Smooth muscle cell (in vitro differentiated cells): Measurements from ENCODE around the gene OR6N1. TPM values are rescaled to one million over a fixed set of nuclear protein-coding genes. Genes with fewer than 3 reads are reported as not detected.

Source experiments
- DNase-seq: peaks from one replicate; lab custom pipeline; 2025; ENCODE audit not compliant: unreplicated experiment; lab: John Stamatoyannopoulos, UW
- H2AFZ ChIP-seq: fragments of 200-600 bp; sonication (generic); 2 replicates; pipeline ENCODE4 v1.6.0; 2016; ENCODE audit warnings: antibody characterized with exemption, low read depth, mild to moderate bottlenecking
- H3F3A ChIP-seq: fragments of 200-600 bp; sonication (generic); 2 replicates; pipeline ENCODE4 v1.6.0; 2017; ENCODE audit warnings: antibody characterized with exemption, low read depth
- H3K27ac ChIP-seq: fragments of 200-600 bp; sonication (generic); 2 replicates; pipeline ENCODE4 v1.5.1; 2016; ENCODE audit warnings: low read depth, mild to moderate bottlenecking
- H3K27me3 ChIP-seq: fragments of 200-600 bp; sonication (generic); 2 replicates; pipeline ENCODE4 v1.6.1; 2016; ENCODE audit warnings: low read depth, mild to moderate bottlenecking
- H3K36me3 ChIP-seq: fragments of 200-600 bp; sonication (generic); 2 replicates; pipeline ENCODE4 v1.5.1; 2016; ENCODE audit warnings: low read depth
- H3K4me1 ChIP-seq: fragments of 200-600 bp; sonication (generic); 2 replicates; pipeline ENCODE4 v1.5.1; 2016; ENCODE audit warnings: low read depth
- H3K4me2 ChIP-seq: fragments of 200-600 bp; sonication (generic); 2 replicates; pipeline ENCODE4 v1.6.0; 2016; ENCODE audit warnings: mild to moderate bottlenecking
- H3K4me3 ChIP-seq: fragments of 200-600 bp; sonication (generic); 2 replicates; pipeline ENCODE4 v1.5.1; 2016; ENCODE audit warnings: mild to moderate bottlenecking
- H3K79me2 ChIP-seq: fragments of 200-600 bp; sonication (generic); 2 replicates; pipeline ENCODE4 v1.6.0; 2016; ENCODE audit warnings: low read depth, mild to moderate bottlenecking
- H3K9ac ChIP-seq: fragments of 200-600 bp; sonication (generic); 2 replicates; pipeline ENCODE4 v1.6.0; 2016; ENCODE audit warnings: low read depth
- H3K9me3 ChIP-seq: fragments of 200-600 bp; sonication (generic); replicated peaks from 2 replicates; pipeline ENCODE4 v1.5.1; 2016; ENCODE audit warnings: low read depth
- H4K20me1 ChIP-seq: fragments of 200-600 bp; sonication (generic); 2 replicates; pipeline ENCODE4 v1.6.0; 2016; ENCODE audit warnings: low read depth
- WGBS: methylation state at CpG from one replicate; pipeline ENCODE4 v1.1.7; 2016; ENCODE audit warnings: low lambda C conversion rate; 5-methylcytosine and 5-hydroxymethylcytosine counted together
- polyA plus RNA-seq: library from polyadenylated mRNA; unstranded; fragments of >200 nt; fragmentation: Nextera tagmentation; extraction: Ambion mirVana; gene quantifications from 2 replicates; pipeline ENCODE4 v1.2.1, GENCODE V29; 2016
- total RNA-seq: library from RNA; depleted of rRNA; stranded (reverse); fragments of >200 nt; gene quantifications from 2 replicates; pipeline ENCODE4 v1.2.3, GENCODE V29; 2014
- TF ChIP-seq, protein P1 (sequence below): fragments of 200-600 bp; sonication (generic); IDR thresholded peaks from 2 replicates; pipeline ENCODE4 v1.5.1; 2017; ENCODE audit warnings: borderline replicate concordance, mild to moderate bottlenecking, antibody characterized with exemption; ENCODE audit not compliant: insufficient read depth, poor library complexity, severe bottlenecking

Gene OR6N1
- total and polyA plus RNA-seq, 2 experiments from 2014 or later: not detected

DNA sequence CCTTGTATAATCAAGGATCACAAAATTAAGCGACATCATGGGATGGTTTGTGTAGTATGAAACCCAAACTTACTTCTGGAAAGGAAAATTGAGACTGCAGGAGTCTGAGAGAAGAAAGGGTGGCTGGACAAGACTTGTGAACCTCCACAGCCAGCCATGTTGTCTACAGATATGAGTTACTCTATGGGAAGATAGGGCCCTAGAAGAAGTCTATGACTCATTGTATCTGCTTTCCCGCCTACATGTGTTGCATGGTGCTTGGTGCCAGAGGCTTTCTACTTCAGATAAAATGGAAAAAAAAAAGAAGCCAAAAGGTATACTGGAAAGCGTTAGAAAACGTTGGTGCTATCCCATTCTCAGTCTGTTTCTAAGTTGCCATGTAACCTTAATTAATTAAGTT lies 27.7 kb upstream of the OR6N1 start:
- H3K9ac ChIP-seq: no peak overlapping the region
- TF ChIP-seq, protein P1, sequence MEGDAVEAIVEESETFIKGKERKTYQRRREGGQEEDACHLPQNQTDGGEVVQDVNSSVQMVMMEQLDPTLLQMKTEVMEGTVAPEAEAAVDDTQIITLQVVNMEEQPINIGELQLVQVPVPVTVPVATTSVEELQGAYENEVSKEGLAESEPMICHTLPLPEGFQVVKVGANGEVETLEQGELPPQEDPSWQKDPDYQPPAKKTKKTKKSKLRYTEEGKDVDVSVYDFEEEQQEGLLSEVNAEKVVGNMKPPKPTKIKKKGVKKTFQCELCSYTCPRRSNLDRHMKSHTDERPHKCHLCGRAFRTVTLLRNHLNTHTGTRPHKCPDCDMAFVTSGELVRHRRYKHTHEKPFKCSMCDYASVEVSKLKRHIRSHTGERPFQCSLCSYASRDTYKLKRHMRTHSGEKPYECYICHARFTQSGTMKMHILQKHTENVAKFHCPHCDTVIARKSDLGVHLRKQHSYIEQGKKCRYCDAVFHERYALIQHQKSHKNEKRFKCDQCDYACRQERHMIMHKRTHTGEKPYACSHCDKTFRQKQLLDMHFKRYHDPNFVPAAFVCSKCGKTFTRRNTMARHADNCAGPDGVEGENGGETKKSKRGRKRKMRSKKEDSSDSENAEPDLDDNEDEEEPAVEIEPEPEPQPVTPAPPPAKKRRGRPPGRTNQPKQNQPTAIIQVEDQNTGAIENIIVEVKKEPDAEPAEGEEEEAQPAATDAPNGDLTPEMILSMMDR: no peak
- no peak overlapping the region for H3K27ac ChIP-seq
- H3F3A ChIP-seq: no peaks in the 10 kb centered on the region
- H3K4me2 ChIP-seq: no peak overlapping the region
- H3K4me3 ChIP-seq: no peak overlapping the region
- 71% methylated on average over 4 of the region's 4 CpGs for WGBS
- H3K79me2 ChIP-seq: no peaks in the 10 kb centered on the region
- no peaks in the 10 kb centered on the region for H4K20me1 ChIP-seq
- no peaks in the 10 kb centered on the region for H3K36me3 ChIP-seq
- H2AFZ ChIP-seq: no peak overlapping the region
- H3K27me3 ChIP-seq: no peaks in the 10 kb centered on the region
- no peak for DNase-seq
- no peaks in the 10 kb centered on the region for H3K9me3 ChIP-seq
- H3K4me1 ChIP-seq: no peaks in the 10 kb centered on the region

DNA sequence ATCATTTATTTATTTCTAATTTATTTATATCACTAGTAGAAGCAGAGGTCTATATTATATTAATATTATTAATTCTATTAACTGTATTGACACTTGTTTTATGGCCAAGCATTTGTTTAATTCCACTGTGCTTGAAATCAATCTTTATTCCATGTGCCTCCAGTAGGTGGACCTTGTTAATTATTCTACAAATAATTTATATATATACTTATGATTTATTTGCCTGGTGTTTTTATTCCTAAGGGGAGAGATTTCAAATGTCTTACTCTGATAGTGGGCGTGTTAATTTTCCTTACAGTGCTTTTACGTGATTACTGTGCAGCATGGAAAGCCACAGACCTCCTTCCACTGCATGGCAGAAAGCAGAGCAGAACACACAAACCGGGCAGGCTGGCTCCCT lies 26.5 kb upstream of the OR6N1 start:
- Histone ChIP-seq H3K9me3 (no peaks in the 10 kb centered on the region), H3F3A (no peaks in the 10 kb centered on the region), H3K36me3 (no peaks in the 10 kb centered on the region), H3K4me3 (no peak overlapping the region), H3K4me1 (no peaks in the 10 kb centered on the region), H3K79me2 (no peaks in the 10 kb centered on the region), H4K20me1 (no peaks in the 10 kb centered on the region), H2AFZ (no peak overlapping the region), H3K9ac (no peak overlapping the region), H3K27me3 (no peaks in the 10 kb centered on the region), H3K27ac (no peak overlapping the region), H3K4me2 (no peak overlapping the region)
- WGBS: 60% methylated on average over 3 of the region's 3 CpGs
- DNase-seq: no peak
- TF ChIP-seq, protein P1: peak; percentile 26

DNA sequence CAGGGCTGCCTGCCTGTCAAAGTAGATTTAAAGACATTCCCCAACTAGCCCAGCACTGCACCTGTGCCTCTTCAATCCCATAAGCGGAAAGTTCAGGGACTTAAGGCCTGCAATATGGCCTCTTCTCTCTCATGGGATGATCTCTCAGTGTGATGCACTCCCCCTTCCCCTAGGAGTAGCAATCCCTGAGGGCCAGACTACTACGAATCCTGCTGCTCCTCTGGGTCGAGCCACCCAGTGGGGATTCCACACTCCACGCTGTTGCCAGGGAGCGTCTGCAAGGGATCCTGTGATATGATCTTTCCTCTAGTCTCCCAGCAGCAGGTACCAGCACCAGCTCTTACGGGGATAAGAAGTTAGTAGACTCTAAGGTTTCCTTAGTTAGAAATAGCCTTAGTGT lies 22.3 kb upstream of the OR6N1 start:
- Histone ChIP-seq H3K27ac (no peak overlapping the region), H4K20me1 (no peaks in the 10 kb centered on the region), H3K36me3 (no peaks in the 10 kb centered on the region), H3K79me2 (no peaks in the 10 kb centered on the region), H3K27me3 (no peaks in the 10 kb centered on the region), H3K4me2 (no peak overlapping the region), H3K9me3 (no peaks in the 10 kb centered on the region), H3K9ac (no peak overlapping the region), H3K4me1 (no peaks in the 10 kb centered on the region), H3K4me3 (no peak overlapping the region), H2AFZ (no peak overlapping the region), H3F3A (no peaks in the 10 kb centered on the region)
- DNase-seq: no peak
- TF ChIP-seq, protein P1: no peak
- WGBS: 67% methylated on average over 6 of the region's 6 CpGs

DNA sequence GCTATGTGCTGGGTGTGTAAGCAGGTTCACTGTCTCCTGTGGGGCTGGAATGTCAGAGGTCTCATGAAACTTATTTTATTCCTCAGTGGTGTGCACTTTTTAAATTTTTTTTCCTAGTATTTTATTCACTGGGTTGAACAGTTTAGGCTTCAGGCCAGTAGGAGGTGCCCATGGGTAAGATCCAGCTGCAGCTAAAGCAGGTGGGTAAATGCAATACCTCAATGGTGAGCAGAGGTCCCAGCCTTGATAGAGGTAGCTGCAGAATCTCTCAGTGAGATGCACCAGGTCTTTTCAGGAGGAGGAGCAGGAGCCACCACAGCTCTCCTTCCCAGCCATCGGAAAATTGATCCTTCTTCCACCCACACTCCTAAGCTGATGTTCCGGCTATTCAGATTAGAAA lies 21.6 kb upstream of the OR6N1 start:
- H3K27ac ChIP-seq: no peak overlapping the region
- no peaks in the 10 kb centered on the region for H3K36me3 ChIP-seq
- 52% methylated on average over 2 of the region's 2 CpGs for WGBS
- H3K4me1 ChIP-seq: no peaks in the 10 kb centered on the region
- no peak overlapping the region for H3K9ac ChIP-seq
- H3F3A ChIP-seq: no peaks in the 10 kb centered on the region
- no peaks in the 10 kb centered on the region for H3K9me3 ChIP-seq
- no peak for DNase-seq
- no peak overlapping the region for H3K4me3 ChIP-seq
- no peak overlapping the region for H2AFZ ChIP-seq
- H3K79me2 ChIP-seq: no peaks in the 10 kb centered on the region
- H3K4me2 ChIP-seq: no peak overlapping the region
- no peaks in the 10 kb centered on the region for H3K27me3 ChIP-seq
- TF ChIP-seq, protein P1: no peak
- no peaks in the 10 kb centered on the region for H4K20me1 ChIP-seq
